Stimulated activated CD4-positive, alpha-beta T cell treated with anti-CD3 and anti-CD28 coated beads, Interleukin-2, amount 100 ng/mL, for 48 hours (primary cell): Measurements from ENCODE around the gene EFNA5.

Experiments
- DNase-seq, 2 donors: peaks; one replicate each; pipeline ENCODE4 v3.0.0-alpha.2; 2020

Gene EFNA5

GRCh38 chr5:107639990-107640389 lies 30.7 kb downstream of the EFNA5 start:
- no peak for DNase-seq

GRCh38 chr5:107636555-107636954 lies 34.2 kb downstream of the EFNA5 start:
- no peak for DNase-seq

DNA sequence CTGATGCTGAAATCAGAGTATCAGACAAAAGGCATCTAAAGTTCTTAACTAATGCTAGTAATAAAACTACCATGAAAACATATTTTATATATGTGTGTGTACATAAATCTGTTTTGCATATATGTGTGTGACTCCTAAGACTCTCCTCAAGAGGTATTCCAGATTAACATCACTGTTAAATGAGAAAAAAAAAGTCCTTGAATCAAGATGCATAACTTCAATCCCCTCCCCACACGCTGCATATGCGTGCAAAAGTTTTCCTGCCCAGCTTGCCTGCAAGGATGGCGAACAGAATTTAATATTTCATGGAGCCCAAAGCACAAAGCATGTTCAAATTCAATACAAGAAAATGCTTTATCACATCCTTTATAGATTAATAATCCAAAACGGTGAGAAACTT lies 34.7 kb downstream of the EFNA5 start:
- DNase-seq, result no peak

DNA sequence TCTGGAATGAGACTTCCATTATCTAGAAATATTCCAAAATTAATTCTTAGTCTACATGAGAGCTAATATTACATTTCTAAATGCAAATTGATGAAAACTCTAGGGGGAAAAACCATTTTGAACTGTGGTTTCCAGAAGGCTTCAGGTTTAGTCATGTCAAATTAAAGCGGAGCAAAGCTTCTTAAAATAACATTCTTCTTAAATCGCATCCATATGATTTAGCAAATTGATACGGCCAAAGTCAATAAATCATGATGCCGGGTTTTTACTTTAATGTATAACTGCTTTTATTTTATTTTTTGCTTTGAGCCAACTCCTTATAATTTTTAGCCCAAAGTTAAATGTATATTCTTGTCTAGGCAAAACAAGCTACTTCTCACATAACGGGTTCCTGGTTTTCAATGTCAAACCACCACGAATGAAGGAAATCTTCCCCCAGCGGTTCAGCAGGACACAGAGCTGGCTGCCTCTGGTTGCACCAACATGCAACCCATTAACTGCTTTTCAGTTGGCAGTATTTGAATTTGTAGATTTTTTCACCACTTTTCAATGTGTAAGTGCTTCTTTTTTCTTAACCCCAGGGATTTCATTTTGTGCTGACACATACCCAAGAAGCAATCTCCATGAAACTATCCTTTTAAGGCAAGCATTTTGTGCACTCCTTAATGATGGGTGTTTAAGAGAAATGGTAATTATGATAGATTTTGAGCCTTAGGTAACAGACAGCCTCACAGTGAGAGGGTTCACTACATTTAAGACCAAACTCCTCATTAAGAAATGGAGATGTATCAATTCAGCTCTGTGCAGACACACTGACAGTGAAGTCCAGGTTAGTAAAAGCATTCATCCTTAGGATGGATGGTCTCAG lies 35.5 kb downstream of the EFNA5 start:
- no peak for DNase-seq

- no peak for DNase-seq
These were observed 37.4 kb downstream of the EFNA5 start for GRCh38 chr5:107633171-107633901.

GRCh38 chr5:107631805-107632362 lies 38.9 kb downstream of the EFNA5 start:
- DNase-seq, result no peak

GRCh38 chr5:107630184-107630583 lies 40.6 kb downstream of the EFNA5 start:
- DNase-seq, result no peak

- DNase-seq, result no peak
These were observed 46.5 kb downstream of the EFNA5 start for GRCh38 chr5:107624235-107624634.

GRCh38 chr5:107621089-107621488 lies 49.6 kb downstream of the EFNA5 start:
- DNase-seq, result no peak

DNA sequence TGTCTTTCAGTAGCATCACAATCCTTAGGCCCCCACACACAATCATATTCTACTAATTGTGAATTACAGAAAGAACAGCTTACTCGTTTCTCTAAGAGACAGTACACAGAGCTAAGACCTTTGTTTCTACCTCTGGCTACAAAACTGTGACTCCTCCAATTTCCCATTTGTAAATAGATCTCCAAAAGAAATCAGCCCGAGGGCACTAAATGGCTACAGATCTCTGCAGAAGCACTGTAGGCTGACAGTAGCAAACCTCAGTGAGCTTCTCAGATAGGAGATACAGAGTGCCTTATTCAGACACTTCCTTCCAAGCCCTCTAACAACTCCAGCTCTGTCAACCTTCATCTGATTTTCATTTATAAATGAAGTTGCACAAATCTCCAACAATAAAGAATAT lies 51.0 kb downstream of the EFNA5 start:
- no peak for DNase-seq

- DNase-seq, result no peak
These were observed 52.5 kb downstream of the EFNA5 start for GRCh38 chr5:107618242-107618641.

DNA sequence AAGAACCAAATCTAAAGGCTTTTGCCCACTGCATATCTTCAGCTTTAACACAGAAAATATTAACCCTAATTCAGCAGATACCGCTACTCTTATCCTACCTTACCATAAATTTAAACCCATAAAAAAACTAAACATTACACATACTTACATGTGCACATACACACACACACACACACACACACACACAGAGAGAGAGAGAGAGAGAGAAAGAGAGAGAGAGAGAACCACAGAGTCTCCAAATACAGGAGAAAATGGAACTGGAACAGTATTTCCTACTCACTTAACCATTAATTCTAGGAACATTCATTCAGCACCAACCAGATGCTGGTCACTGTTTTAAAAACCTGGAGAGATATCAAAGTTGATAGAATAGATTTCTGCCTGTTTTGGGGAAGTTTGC lies 53.7 kb downstream of the EFNA5 start:
- no peak for DNase-seq

DNA sequence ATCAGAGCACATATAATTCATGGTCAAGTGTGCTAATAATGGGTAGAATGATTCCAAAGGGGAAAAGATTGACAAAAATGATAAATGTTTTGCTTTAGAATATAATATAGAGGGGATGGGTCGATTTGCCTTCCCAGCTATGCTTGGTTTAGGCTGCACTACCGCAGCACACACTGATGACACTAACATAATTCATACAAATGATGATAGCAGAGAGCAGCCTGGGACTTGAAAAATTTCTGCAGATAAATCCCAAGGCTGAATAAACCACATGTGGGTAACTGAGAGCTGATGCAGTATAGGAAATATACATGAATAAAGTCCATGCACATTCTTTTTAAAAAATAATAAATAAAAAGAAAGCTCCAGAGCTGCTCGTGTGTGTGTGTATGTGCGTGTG lies 54.5 kb downstream of the EFNA5 start:
- no peak for DNase-seq

- DNase-seq, result no peak
These were observed 55.4 kb downstream of the EFNA5 start for GRCh38 chr5:107615299-107615817.

DNA sequence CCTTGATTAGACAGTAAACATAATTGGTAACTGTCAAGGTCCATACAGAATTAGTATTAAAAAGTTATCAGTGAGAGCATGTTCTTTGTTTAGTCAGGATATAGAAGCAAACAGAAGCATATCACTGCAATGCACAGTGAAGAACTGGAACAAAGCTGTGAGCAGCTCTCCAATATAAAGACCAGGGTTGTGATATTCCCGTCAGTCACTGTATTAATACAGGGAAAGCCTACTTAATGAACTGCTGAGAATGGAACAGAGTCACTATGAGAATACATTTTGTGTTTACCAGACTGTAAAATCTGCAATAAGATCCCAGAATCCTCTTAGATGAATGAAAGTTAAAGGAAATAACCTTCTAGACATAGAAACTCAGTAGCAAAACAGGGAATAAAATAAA lies 58.2 kb downstream of the EFNA5 start:
- DNase-seq, result no peak

DNA sequence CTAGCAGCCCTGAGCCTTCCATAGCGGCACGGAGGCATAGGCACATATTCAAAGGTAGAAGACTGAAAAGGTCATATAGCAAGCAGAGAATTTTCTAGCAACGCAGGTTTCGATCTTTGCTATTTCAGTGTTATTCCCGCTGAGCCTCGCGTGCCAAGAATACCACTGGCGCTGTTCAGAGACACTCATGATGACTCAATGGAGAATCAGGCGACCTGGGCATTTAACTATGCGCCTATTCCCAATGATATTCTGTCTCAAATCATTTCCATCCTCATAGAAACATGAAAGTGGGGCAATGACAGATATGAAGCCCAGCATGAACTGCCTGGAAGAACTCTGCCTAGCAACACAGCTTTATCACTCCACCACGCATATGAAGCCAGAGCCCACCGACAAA lies 59.9 kb downstream of the EFNA5 start:
- no peak for DNase-seq

- DNase-seq, result no peak
These were observed 62.9 kb downstream of the EFNA5 start for GRCh38 chr5:107607671-107608345.

GRCh38 chr5:107607196-107607595 lies 63.5 kb downstream of the EFNA5 start:
- DNase-seq, result no peak

- no peak for DNase-seq
These were observed 65.1 kb downstream of the EFNA5 start for GRCh38 chr5:107605596-107606125.

DNA sequence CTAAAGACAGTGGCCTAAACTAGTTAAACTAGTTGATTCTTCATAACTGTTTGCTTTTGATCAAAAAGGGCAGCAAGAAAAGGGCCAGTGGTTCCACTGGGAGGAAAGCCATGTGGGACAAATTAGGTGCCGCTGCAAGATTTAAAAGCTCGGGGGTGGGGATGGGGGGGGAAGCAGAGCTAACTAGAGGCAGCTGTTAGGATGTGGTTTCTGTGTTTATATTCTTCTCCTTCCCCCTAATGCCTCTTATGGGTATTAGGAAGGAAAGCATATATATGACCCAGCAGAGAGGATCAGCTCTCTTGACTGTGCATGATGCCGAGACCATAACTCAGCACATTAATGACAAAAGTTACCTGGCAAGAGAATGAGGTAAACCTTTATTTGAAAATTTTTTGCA lies 65.7 kb downstream of the EFNA5 start:
- no peak for DNase-seq

- DNase-seq, result no peak
These were observed 66.4 kb downstream of the EFNA5 start for GRCh38 chr5:107604146-107604910.

DNA sequence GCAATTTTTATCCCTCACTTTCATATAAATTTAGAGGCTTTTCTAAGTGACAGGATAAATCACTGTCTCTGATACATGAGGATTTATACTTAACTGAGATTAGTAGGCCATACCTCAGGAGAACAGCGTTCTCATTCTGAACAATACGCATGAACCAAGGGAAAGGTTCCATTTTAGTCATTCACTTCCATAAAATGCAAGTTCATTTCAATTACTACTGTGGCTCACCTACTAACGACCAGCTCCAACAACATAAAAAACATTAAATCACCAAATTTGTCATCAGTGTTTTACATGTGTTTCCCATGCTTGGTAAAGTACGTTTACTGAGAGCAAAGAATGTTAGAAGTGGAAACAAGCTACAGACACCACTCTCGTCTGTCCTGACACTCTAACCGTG lies 67.4 kb downstream of the EFNA5 start:
- DNase-seq, result no peak
